Stimulated activated memory B cell treated with anti-CD40 and anti-IgM and Interleukin-4, amounts not matched to agents 10 μg/mL and 1 μg/mL and 100 μg/mL, for 72 hours (primary cell): ENCODE measurements around the gene CNTD1.
"Not testable (repeated sequence)": the region's sequence is repeated elsewhere in the genome, so short reads cannot be mapped to it uniquely, and the experiment has no call there.

Experiments
- ATAC-seq: fragments of 150-1000 bp; cut with Tn5 transposase; 2 replicates; pipeline ENCODE4 v1.10.0; 2021
- H3K27ac Mint-ChIP-seq: one replicate; pipeline ENCODE4 v1.8.0; 2022; ENCODE audit warnings: mild to moderate bottlenecking, mixed read lengths
- H3K27me3 Mint-ChIP-seq: one replicate; pipeline ENCODE4 v1.8.0; 2022; ENCODE audit warnings: mixed read lengths
- H3K36me3 Mint-ChIP-seq: one replicate; pipeline ENCODE4 v1.8.0; 2022; ENCODE audit warnings: mixed read lengths
- H3K4me1 Mint-ChIP-seq: one replicate; pipeline ENCODE4 v1.8.0; 2022; ENCODE audit warnings: mixed read lengths
- H3K4me3 Mint-ChIP-seq: one replicate; pipeline ENCODE4 v1.8.0; 2022; ENCODE audit warnings: mild to moderate bottlenecking, moderate library complexity, mixed read lengths
- H3K9me3 Mint-ChIP-seq: one replicate; pipeline ENCODE4 v1.8.0; 2022; ENCODE audit warnings: mixed read lengths

Gene CNTD1

DNA sequence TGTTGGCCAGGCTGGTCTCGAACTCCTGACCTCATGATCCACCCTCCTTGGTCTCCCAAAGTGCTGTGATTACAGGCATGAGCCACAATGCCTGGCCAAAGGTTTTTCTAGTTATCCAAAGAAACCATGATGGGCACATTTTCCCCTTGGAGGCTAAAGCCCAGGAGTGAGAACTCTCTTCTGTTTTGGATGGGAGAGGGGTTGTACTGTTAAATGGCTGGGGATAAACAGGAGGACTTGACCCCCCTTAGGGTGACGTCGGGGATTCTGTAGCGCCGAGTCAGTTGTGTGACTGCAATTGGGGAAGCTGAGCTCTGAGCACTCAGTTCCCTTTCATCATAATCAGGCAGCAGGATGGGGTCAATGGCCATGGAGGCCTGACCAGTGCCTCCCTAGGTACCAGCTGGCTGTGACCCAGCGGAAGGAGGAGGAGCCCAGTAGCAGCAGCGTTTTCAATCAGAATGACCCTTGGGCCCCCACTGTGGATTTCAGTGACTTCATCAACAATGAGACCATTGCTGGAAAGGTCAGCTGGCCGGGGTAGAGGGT lies 56.5 kb downstream of the CNTD1 start:
- ATAC-seq = no peak
- no peak overlapping the region for H3K27ac Mint-ChIP-seq

DNA sequence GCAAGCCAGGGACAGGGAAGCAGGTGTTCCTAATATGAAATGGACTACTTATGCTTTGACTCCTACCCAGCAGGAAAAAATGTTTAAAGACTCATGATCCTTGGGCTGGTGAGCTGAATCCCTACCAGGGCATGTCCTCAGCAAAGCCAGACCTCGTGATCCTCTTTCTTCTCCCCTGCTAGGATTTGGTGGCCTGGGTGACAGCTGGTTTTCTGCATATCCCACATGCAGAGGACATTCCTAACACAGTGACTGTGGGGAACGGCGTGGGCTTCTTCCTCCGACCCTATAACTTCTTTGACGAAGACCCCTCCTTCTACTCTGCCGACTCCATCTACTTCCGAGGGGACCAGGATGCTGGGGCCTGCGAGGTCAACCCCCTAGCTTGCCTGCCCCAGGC lies 57.4 kb downstream of the CNTD1 start:
- not testable (repeated sequence) for H3K4me3 Mint-ChIP-seq, ATAC-seq, H3K4me1 Mint-ChIP-seq, H3K9me3 Mint-ChIP-seq, H3K27ac Mint-ChIP-seq
- Mint-ChIP-seq H3K27me3 (peaks cover 11% of the 10 kb centered on the region), H3K36me3 (peaks cover 11% of the 10 kb centered on the region)

More for the DNA sequence above, 56.5 kb downstream of the CNTD1 start:
- Mint-ChIP-seq H3K27me3 (peaks cover 11% of the 10 kb centered on the region), H3K4me1 (no peaks in the 10 kb centered on the region), H3K36me3 (peaks cover 11% of the 10 kb centered on the region), H3K9me3 (no peaks in the 10 kb centered on the region), H3K4me3 (no peak overlapping the region)

- Mint-ChIP-seq H3K36me3 (peaks cover 11% of the 10 kb centered on the region), H3K27me3 (peaks cover 11% of the 10 kb centered on the region)
- H3K9me3 Mint-ChIP-seq, H3K4me1 Mint-ChIP-seq, H3K4me3 Mint-ChIP-seq, H3K27ac Mint-ChIP-seq, ATAC-seq: not testable (repeated sequence)
Observed at GRCh38 chr17:42856516-42856915, 57.9 kb downstream of the CNTD1 start.

- Mint-ChIP-seq H3K9me3 (no peaks in the 10 kb centered on the region), H3K36me3 (peaks cover 11% of the 10 kb centered on the region), H3K4me3 (no peak overlapping the region), H3K27ac (no peak overlapping the region), H3K27me3 (peaks cover 11% of the 10 kb centered on the region), H3K4me1 (no peaks in the 10 kb centered on the region)
- no peak for ATAC-seq
Observed at GRCh38 chr17:42857389-42857788, 58.7 kb downstream of the CNTD1 start.
